ENCODE measurements around the gene RCSD1. TPM values are rescaled to one million over a fixed set of nuclear protein-coding genes. Genes with fewer than 3 reads are reported as not detected.

Gene RCSD1
- total and polyA plus RNA-seq, 2 of the 13 experiments (the other 11 are each of a cell fraction or from before 2014, with no cell fraction given) = not detected

DNA sequence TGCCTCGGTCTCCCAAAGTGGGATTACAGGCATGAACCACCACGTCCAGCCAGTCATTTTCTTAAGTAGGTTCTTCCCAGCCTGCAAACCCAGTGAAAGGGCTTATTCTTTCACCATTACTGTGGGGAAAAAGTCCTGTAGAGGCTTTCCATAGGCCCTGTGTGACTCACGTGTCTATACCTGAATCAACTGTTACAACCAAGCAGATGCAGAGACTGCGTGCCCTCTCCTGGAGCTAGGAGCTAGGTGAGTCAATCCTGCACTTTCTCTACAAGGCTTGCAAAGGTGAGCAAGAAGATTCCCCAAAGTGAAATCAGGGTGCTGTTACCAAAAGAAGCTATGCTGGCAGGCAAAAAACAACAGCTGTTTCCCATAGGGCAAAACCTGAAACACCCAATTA, 77.9 kb downstream of the RCSD1 start:
- no peaks in the 10 kb centered on the region for H3K9me3 ChIP-seq (ENCODE audit: low read length)
- no peak overlapping the region for H3K4me3 ChIP-seq (replicated peaks in 1 of 3; ENCODE audit: insufficient read depth in 1 of 3, low read depth in 2 of 3, low read length in 3 of 3)
- H3K4me1 ChIP-seq (ENCODE audit: insufficient read depth, low read length) = peaks cover 14% of the 10 kb centered on the region
- H4K20me1 ChIP-seq (ENCODE audit: insufficient read depth, low read length) = no peaks in the 10 kb centered on the region
- in situ Hi-C loops (cut with HindIII; ENCODE audit: extremely low pct_ligation_motif_present, low pct_unique_long_range_greater_than_20kb) = no loop called here
- ChIA-PET POLR2A (no interaction called here), CTCF (ENCODE audit: low intra/inter-chr PET ratio, low total read pairs) (no interaction called here)
- H2AFZ ChIP-seq (ENCODE audit: low read length) = no peak overlapping the region
- 16% methylated on average over 4 of the region's 4 CpGs for WGBS (ENCODE audit: low lambda C conversion rate)
- no peak overlapping the region for H3K4me2 ChIP-seq (ENCODE audit: low read depth, low read length)
- no TSS peak for BruUV-seq (replicated peaks)
- no peak for TF ChIP-seq SNAPC2 (CRISPR knock-in tag; IDR thresholded peaks at IDR 0.05)
- TF ChIP-seq, protein P1, sequence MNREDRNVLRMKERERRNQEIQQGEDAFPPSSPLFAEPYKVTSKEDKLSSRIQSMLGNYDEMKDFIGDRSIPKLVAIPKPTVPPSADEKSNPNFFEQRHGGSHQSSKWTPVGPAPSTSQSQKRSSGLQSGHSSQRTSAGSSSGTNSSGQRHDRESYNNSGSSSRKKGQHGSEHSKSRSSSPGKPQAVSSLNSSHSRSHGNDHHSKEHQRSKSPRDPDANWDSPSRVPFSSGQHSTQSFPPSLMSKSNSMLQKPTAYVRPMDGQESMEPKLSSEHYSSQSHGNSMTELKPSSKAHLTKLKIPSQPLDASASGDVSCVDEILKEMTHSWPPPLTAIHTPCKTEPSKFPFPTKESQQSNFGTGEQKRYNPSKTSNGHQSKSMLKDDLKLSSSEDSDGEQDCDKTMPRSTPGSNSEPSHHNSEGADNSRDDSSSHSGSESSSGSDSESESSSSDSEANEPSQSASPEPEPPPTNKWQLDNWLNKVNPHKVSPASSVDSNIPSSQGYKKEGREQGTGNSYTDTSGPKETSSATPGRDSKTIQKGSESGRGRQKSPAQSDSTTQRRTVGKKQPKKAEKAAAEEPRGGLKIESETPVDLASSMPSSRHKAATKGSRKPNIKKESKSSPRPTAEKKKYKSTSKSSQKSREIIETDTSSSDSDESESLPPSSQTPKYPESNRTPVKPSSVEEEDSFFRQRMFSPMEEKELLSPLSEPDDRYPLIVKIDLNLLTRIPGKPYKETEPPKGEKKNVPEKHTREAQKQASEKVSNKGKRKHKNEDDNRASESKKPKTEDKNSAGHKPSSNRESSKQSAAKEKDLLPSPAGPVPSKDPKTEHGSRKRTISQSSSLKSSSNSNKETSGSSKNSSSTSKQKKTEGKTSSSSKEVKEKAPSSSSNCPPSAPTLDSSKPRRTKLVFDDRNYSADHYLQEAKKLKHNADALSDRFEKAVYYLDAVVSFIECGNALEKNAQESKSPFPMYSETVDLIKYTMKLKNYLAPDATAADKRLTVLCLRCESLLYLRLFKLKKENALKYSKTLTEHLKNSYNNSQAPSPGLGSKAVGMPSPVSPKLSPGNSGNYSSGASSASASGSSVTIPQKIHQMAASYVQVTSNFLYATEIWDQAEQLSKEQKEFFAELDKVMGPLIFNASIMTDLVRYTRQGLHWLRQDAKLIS (CRISPR knock-in tag; IDR thresholded peaks at IDR 0.05) = no peak
- no peak for TF ChIP-seq REXO4 (CRISPR knock-in tag; IDR thresholded peaks at IDR 0.05; ENCODE audit: borderline replicate concordance)
- no peak for TF ChIP-seq SP1 (IDR thresholded peaks at IDR 0.05)
- TF ChIP-seq SP1 (CRISPR knock-in tag; IDR thresholded peaks at IDR 0.05) = no peak
- TF ChIP-seq PHF21A (CRISPR knock-in tag; IDR thresholded peaks at IDR 0.05) = no peak
- TF ChIP-seq, protein P2, sequence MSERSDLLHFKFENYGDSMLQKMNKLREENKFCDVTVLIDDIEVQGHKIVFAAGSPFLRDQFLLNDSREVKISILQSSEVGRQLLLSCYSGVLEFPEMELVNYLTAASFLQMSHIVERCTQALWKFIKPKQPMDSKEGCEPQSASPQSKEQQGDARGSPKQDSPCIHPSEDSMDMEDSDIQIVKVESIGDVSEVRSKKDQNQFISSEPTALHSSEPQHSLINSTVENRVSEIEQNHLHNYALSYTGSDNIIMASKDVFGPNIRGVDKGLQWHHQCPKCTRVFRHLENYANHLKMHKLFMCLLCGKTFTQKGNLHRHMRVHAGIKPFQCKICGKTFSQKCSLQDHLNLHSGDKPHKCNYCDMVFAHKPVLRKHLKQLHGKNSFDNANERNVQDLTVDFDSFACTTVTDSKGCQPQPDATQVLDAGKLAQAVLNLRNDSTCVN (CRISPR knock-in tag; IDR thresholded peaks at IDR 0.05; ENCODE audit: borderline replicate concordance) = no peak
- TF ChIP-seq, protein P3, sequence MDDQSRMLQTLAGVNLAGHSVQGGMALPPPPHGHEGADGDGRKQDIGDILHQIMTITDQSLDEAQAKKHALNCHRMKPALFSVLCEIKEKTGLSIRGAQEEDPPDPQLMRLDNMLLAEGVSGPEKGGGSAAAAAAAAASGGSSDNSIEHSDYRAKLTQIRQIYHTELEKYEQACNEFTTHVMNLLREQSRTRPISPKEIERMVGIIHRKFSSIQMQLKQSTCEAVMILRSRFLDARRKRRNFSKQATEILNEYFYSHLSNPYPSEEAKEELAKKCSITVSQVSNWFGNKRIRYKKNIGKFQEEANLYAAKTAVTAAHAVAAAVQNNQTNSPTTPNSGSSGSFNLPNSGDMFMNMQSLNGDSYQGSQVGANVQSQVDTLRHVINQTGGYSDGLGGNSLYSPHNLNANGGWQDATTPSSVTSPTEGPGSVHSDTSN (CRISPR knock-in tag; IDR thresholded peaks at IDR 0.05; ENCODE audit: borderline replicate concordance) = no peak
- H3K79me2 ChIP-seq (ENCODE audit: insufficient read depth, low read length) = no peaks in the 10 kb centered on the region
- intact Hi-C loops (cut with micrococcal nuclease; ENCODE audit: unreplicated experiment) = loop anchor here (10.0 kb wide), 1 partner anchor 623 kb away; no protein-coding TSS in a partner anchor
- ATAC-seq (no peak; the same call in 2 of the 3 replicates), FAIRE-seq (no peak), DNase-seq (ENCODE audit: low spot score) (no peak)
- no peaks in the 10 kb centered on the region for H3K36me3 ChIP-seq (replicated peaks in 1 of 2; ENCODE audit: control insufficient read depth in 1 of 2, insufficient read depth in 2 of 2, low read length in 2 of 2)
- peaks cover 0 to 30% of the 10 kb centered on the region in 2 experiments; a peak in 3 of 5 replicates for H3K27me3 ChIP-seq (ENCODE audit: control insufficient read depth in 1 of 2, insufficient read depth in 2 of 2, low read length in 2 of 2)
- no peak overlapping the region for H3K9ac ChIP-seq (ENCODE audit: insufficient read depth, low read depth, low read length)
- no peak overlapping the region for H3K27ac ChIP-seq (ENCODE audit: extremely low read length, insufficient read depth, low read length)
